HL-60 (cell line): Measurements from ENCODE around the gene OR10AD1.

Experiments
- CTCF ChIP-seq: IDR thresholded peaks from one replicate; pipeline ENCODE4 v1.5.1; 2011; ENCODE audit warnings: low read length, control low read depth, inconsistent platforms; ENCODE audit not compliant: insufficient read depth
- GABPA ChIP-seq: IDR thresholded peaks from 2 replicates; pipeline ENCODE4 v1.6.1; 2012; ENCODE audit warnings: low read depth
- POLR2AphosphoS5 ChIP-seq: IDR thresholded peaks from 2 replicates; pipeline ENCODE4 v1.6.1; 2012; ENCODE audit warnings: low read depth
- REST ChIP-seq: IDR thresholded peaks from 2 replicates; pipeline ENCODE4 v1.6.1; 2012; ENCODE audit warnings: low read depth; ENCODE audit not compliant: insufficient replicate concordance
- SPI1 ChIP-seq: IDR thresholded peaks from 2 replicates; pipeline ENCODE4 v1.6.1; 2012; ENCODE audit warnings: low read depth, mild to moderate bottlenecking, borderline replicate concordance

GRCh38 chr12:48201516-48201915, 1.6 kb downstream of the OR10AD1 start:
- TF ChIP-seq REST (no peak), CTCF (no peak), POLR2AphosphoS5 (no peak), GABPA (no peak), SPI1 (no peak)
